Astrocyte of the spinal cord (primary cell): ENCODE data around the gene GPR63.

Experiments
- DNase-seq: peaks from one replicate; pipeline ENCODE4 v3.0.0; 2011; ENCODE audit warnings: low read depth, low spot score
- H3K4me3 ChIP-seq: 2 replicates; pipeline ENCODE4 v1.5.1; 2011; ENCODE audit warnings: low read depth, mild to moderate bottlenecking, low read length, moderate library complexity
- in situ Hi-C: cut with HindIII; loops from 2 replicates; pipeline ENCODE4 v1.10.0; 2017; ENCODE audit warnings: low sequenced_read_pairs
- TF ChIP-seq, protein P1 (sequence below): IDR thresholded peaks from 2 replicates; pipeline ENCODE4 v1.5.1; 2012; ENCODE audit warnings: low read depth, mild to moderate bottlenecking, low read length, inconsistent platforms

The GPR63 gene

DNA sequence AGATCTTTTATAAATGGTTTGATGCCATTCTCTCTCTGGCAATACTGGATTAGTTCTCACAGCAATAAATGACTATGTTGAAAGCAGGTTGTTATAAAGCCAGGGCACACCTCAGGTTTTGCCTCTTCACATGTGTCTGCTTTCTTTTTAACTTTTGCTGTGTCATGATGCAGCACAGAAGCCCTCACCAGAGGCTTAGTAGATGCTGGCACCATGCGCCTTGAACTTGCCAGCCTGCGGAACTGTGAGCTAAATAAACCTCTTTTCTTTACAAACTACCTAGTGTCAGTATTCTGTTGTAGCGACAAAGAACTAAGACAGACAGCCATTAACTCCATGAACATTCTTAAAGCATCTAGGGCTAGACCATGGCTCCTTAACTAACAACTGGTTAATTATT lies 15.3 kb upstream of the GPR63 start:
- TF ChIP-seq, protein P1, sequence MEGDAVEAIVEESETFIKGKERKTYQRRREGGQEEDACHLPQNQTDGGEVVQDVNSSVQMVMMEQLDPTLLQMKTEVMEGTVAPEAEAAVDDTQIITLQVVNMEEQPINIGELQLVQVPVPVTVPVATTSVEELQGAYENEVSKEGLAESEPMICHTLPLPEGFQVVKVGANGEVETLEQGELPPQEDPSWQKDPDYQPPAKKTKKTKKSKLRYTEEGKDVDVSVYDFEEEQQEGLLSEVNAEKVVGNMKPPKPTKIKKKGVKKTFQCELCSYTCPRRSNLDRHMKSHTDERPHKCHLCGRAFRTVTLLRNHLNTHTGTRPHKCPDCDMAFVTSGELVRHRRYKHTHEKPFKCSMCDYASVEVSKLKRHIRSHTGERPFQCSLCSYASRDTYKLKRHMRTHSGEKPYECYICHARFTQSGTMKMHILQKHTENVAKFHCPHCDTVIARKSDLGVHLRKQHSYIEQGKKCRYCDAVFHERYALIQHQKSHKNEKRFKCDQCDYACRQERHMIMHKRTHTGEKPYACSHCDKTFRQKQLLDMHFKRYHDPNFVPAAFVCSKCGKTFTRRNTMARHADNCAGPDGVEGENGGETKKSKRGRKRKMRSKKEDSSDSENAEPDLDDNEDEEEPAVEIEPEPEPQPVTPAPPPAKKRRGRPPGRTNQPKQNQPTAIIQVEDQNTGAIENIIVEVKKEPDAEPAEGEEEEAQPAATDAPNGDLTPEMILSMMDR = no peak
- DNase-seq = no peak
- in situ Hi-C loops = no loop called here
- no peak overlapping the region for H3K4me3 ChIP-seq

GRCh38 chr6:96851858-96852257 lies 14.6 kb upstream of the GPR63 start:
- no peak overlapping the region for H3K4me3 ChIP-seq
- no peak for DNase-seq
- TF ChIP-seq, protein P1 = no peak
- in situ Hi-C loops = no loop called here

- DNase-seq = no peak
- TF ChIP-seq, protein P1 = no peak
- no peak overlapping the region for H3K4me3 ChIP-seq
- in situ Hi-C loops = no loop called here
These were observed 12.3 kb upstream of the GPR63 start for GRCh38 chr6:96849615-96850014.

GRCh38 chr6:96844530-96844929 lies 7.3 kb upstream of the GPR63 start:
- TF ChIP-seq, protein P1 = no peak
- in situ Hi-C loops = no loop called here
- no peak for DNase-seq
- H3K4me3 ChIP-seq = no peak overlapping the region

DNA sequence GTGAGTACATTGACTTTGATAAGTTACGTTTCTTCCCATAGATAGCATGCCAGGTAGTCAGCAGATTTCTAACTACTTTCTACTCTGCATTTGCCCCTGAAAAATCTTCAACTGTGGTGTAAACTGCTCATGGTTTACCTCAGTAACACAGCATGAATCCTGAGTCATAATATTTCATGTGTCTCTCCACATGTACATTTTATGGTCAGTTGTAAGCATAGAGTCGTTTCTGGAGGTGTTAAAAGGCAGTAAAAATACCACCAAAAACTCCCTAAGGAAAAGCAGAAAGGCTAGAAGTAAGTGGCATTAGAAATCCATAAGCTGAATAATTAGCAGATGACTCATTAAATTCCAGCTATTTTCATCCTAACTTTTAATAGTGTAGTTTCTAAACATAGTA lies 4.1 kb upstream of the GPR63 start:
- DNase-seq = peak; percentile 2
- H3K4me3 ChIP-seq = no peak overlapping the region
- in situ Hi-C loops = no loop called here
- TF ChIP-seq, protein P1 = no peak

GRCh38 chr6:96836631-96837080 lies 621 bp downstream of the GPR63 start:
- peak; percentile 19 for DNase-seq
- TF ChIP-seq, protein P1 = no peak
- in situ Hi-C loops = no loop called here
- H3K4me3 ChIP-seq = peak overlapping the region; percentile 61

- no peak overlapping the region for H3K4me3 ChIP-seq
- TF ChIP-seq, protein P1 = no peak
- in situ Hi-C loops = no loop called here
- DNase-seq = no peak
These were observed 3.2 kb downstream of the GPR63 start for GRCh38 chr6:96834070-96834469.
